Activated CD8-positive, alpha-beta memory T cell treated with anti-CD3 and anti-CD28 coated beads, Interleukin-2, amount 50 U/mL, for 1 hour (primary cell): Measurements from ENCODE around the gene CFHR3.
"Not testable (repeated sequence)": the region's sequence is repeated elsewhere in the genome, so short reads cannot be mapped to it uniquely, and the experiment has no call there.

Source experiments
- DNase-seq: peaks from one replicate; pipeline ENCODE4 v3.0.0-alpha.2; 2020; ENCODE audit errors: extremely low read depth

CFHR3 gene

GRCh38 chr1:196774603-196775002 lies at the start of gene CFHR3:
TSS of gene CFHR3 (plus strand) at chr1:196774840. CDS start at chr1:196774887, 47 bp downstream.
- no peak for DNase-seq

GRCh38 chr1:196732526-196732925 lies 42.1 kb upstream of the CFHR3 start:
- DNase-seq = no peak

- no peak for DNase-seq
These were observed 41.3 kb upstream of the CFHR3 start for GRCh38 chr1:196733091-196733970.

- DNase-seq = no peak
These were observed 40.6 kb upstream of the CFHR3 start for GRCh38 chr1:196734006-196734405.

- no peak for DNase-seq
These were observed 40.2 kb upstream of the CFHR3 start for GRCh38 chr1:196734460-196734859.

- DNase-seq = no peak
These were observed 35.9 kb upstream of the CFHR3 start for GRCh38 chr1:196738730-196739129.

GRCh38 chr1:196743244-196743643 lies 31.4 kb upstream of the CFHR3 start:
- DNase-seq = not testable (repeated sequence)

- DNase-seq = not testable (repeated sequence)
These were observed 9.5 kb upstream of the CFHR3 start for GRCh38 chr1:196765019-196765740.

GRCh38 chr1:196769823-196770222 lies 4.8 kb upstream of the CFHR3 start:
- DNase-seq = not testable (repeated sequence)

GRCh38 chr1:196773713-196774112 lies 927 bp upstream of the CFHR3 start:
- DNase-seq = no peak

- DNase-seq = no peak
These were observed 465 bp upstream of the CFHR3 start for GRCh38 chr1:196774175-196774574.

- no peak for DNase-seq
These were observed 3.0 kb downstream of the CFHR3 start for GRCh38 chr1:196777603-196778002.

GRCh38 chr1:196779093-196779492 lies 4.5 kb downstream of the CFHR3 start:
- no peak for DNase-seq

GRCh38 chr1:196791252-196791651 lies 16.6 kb downstream of the CFHR3 start:
- not testable (repeated sequence) for DNase-seq

- not testable (repeated sequence) for DNase-seq
These were observed 19.5 kb downstream of the CFHR3 start for GRCh38 chr1:196794103-196794502.

- no peak for DNase-seq
These were observed 23.3 kb downstream of the CFHR3 start for GRCh38 chr1:196797891-196798290.

- DNase-seq = not testable (repeated sequence)
These were observed 27.3 kb downstream of the CFHR3 start for GRCh38 chr1:196801920-196802319.

GRCh38 chr1:196808529-196809235 lies 34.0 kb downstream of the CFHR3 start:
- no peak for DNase-seq

GRCh38 chr1:196817442-196817841 lies 42.8 kb downstream of the CFHR3 start:
- not testable (repeated sequence) for DNase-seq

GRCh38 chr1:196819531-196819930 lies 44.9 kb downstream of the CFHR3 start, which contains the start of gene CFHR1:
TSS of gene CFHR1 (plus strand) at chr1:196819731. CDS start at chr1:196819845, 114 bp downstream.
- DNase-seq = not testable (repeated sequence)

- DNase-seq = not testable (repeated sequence)
These were observed 53.2 kb downstream of the CFHR3 start for GRCh38 chr1:196827860-196828259.
